GM21515 (cell line): Measurements from ENCODE around the gene MTUS2.

Source experiments
- ATAC-seq: cut with Tn5 transposase; IDR thresholded peaks from one replicate; pipeline ENCODE4 v1.9.1; 2021; ENCODE audit not compliant: unreplicated experiment

Gene MTUS2

DNA sequence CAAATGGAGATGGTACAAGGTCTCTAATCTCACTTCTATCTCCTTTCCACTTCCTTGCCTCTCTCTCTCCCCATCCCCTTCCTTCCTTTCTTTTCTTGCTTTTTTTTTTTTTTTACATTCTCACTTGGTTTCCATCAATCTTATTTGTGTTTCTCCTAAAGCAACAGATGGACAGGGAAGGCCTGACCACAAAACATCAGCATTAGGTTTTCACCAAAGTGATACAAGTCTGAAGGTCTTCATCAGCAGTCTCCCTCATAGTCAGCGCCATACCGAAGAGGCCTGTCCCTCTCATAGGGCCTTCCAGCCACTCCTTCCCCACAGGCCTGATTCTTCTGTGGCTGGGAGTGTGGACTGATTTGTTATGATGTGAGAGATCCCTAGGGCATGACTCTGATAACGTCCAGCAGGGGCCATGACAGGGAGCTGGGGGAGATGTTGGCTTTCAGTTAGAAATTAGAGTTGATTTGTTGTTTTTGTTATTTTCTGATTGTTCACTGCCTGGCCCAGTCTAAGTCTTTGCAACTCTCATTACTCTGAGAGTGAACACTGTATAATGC is 616.7 kb downstream of the MTUS2 start:
- no peak for ATAC-seq

- no peak for ATAC-seq
Measured at GRCh38 chr13:29438769-29439168, 618.6 kb downstream of the MTUS2 start.

DNA sequence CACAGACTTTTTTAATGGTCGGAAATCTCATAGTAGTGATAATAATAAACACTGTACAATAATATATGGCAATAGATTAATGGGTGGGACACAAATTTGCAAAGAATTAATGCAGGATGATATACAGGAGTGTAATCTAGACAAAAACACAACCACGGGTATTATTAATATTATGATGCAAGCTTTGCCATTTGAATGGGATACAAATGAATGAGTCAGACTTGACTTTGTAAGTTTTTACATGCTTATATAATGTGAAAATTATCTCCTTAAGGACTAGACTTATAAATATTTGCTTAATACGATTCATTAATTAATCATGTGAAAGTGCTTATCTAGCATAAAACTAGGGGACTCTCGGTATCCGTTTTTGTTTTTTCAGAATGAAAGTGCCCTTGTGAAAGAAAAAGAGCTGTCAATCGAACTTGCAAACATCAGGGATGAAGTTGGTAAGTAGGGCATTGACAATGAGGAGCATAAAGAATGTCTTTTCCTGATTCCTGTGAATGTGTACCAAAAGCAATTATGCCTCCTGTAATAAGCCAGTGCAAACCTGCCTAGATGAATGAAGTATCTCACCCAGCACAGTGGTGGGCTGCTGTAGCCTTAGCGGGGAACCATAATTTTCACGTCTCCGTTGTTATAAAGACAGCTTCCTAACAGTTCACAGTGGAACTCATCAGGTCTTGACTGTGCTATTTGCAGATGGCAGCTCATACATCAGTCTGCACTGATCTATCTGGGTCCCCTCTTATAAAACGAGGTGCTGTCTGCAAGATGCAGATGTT is 619.7 kb downstream of the MTUS2 start:
- ATAC-seq, result no peak

- no peak for ATAC-seq
Measured at GRCh38 chr13:29441306-29441705, 621.2 kb downstream of the MTUS2 start.

- ATAC-seq, result no peak
Measured at GRCh38 chr13:29446016-29446415, 625.9 kb downstream of the MTUS2 start.

- no peak for ATAC-seq
Measured at GRCh38 chr13:29448174-29448573, 628.0 kb downstream of the MTUS2 start.

DNA sequence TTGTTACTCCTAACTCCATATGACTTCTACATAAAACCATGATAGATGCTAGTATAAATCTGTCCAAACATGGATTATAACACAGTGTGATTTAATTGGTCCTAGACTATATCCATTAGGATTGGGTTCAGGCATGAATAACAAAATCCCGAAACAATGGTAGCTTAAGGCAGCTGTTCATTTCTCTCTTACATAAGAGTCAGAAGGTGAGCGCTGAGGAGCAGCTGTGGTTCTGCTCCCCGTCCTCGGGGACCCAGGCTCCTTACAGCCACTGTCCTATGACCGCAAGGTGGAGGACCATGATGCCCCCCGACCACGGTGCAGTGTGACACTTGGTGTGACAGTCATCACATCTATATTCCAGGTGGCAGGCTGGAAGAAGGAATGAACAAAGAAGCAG is 629.6 kb downstream of the MTUS2 start:
- ATAC-seq, result no peak

- no peak for ATAC-seq
Measured at GRCh38 chr13:29451976-29452375, 631.8 kb downstream of the MTUS2 start.

DNA sequence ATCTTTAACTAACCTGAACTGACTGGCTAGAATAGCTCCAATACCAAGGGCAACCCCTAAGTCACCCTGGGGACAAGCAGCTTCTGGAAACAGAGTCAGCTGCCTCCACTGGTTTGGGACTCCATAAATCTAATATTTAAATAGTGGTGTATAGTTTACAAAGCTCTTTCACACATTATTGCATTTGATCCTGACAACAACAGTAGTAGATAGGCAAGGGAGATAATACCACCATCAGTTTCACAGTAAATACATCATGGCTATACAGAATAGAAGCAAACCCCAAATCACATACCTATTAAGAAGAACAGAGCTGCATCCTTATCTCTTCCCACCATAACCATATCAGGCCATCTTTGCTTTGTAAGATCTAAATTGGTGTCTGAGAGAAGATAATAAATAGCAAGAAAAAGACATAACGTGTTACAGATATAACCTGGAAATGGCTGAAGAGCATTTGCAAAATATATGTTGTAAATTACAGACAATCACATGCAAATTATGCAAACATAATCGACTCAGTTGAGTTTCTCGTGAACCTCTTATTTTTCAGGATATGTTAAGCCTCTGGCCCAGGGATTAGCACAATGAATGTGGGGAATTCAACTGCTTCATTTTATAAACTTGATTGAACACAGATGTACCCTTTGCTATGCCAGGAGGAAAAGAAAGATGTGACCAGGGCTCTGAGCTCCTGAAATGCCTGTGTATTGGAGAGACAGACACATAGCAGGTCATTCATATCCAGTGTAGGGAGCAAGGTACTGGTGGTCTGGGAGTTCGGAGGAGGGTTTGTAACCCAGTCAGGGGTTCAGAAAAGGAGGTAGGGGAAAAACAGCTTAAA is 632.9 kb downstream of the MTUS2 start:
- ATAC-seq, result no peak

- no peak for ATAC-seq
Measured at GRCh38 chr13:29453617-29454011, 633.5 kb downstream of the MTUS2 start.

GRCh38 chr13:29454931-29455481 is 634.9 kb downstream of the MTUS2 start:
- peak; percentile 63 for ATAC-seq

DNA sequence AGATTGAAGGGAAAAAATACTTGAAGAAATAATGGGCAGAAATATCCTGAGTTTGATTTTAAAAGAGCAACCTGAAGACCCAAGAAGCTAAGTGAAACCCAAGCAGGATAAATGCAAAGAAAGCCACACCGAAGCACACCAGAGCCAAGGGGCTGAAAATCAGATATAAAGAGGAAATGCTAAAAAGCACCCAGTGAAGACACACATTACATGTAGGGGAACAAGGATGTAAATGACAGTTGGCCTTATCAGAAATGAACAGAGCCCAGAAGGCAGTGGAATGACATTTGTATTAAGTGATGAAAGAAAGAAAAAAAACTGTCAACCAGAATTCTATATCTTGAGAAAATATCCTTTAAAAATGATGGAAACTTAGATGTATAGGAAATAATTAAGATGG is 636.3 kb downstream of the MTUS2 start:
- no peak for ATAC-seq

DNA sequence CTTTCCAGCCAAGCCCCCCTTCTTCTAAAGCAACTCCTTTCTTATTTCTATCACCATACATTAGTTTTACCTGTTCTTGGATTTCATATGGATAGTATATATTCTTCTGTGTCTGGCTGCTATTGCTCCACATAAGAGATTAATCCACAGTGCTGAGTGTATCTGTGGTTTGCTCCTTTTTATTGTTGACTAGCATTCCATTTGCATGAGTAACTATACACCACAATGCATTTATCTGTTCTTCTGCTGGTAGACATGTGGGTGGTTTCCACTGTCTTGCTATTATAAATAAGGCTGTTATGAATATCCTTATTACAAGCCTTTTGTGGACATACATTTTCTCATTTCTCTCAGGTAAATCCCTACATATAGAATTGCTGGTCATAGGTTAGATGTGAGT is 637.2 kb downstream of the MTUS2 start:
- no peak for ATAC-seq

- ATAC-seq, result no peak
Measured at GRCh38 chr13:29458419-29458818, 638.3 kb downstream of the MTUS2 start.

GRCh38 chr13:29459813-29460355 is 639.7 kb downstream of the MTUS2 start:
- no peak for ATAC-seq

- no peak for ATAC-seq
Measured at GRCh38 chr13:29464105-29464679, 644.1 kb downstream of the MTUS2 start.

- ATAC-seq, result no peak
Measured at GRCh38 chr13:29465741-29466293, 645.7 kb downstream of the MTUS2 start.

- ATAC-seq, result no peak
Measured at GRCh38 chr13:29471551-29471950, 651.4 kb downstream of the MTUS2 start.

- no peak for ATAC-seq
Measured at GRCh38 chr13:29472332-29472961, 652.3 kb downstream of the MTUS2 start.

GRCh38 chr13:29473166-29473565 is 653.0 kb downstream of the MTUS2 start:
- ATAC-seq, result no peak
